CD14-positive monocyte (primary cell): ENCODE results near the gene RAB10. TPM values are rescaled to one million over a fixed set of nuclear protein-coding genes. Genes with fewer than 3 reads are reported as not detected.

ENCODE experiments used
- DNase-seq, 3 donors: peaks; one replicate each; pipeline ENCODE4 v3.0.0-alpha.2; 2011 to 2022
- H2AFZ ChIP-seq: 2 replicates; pipeline ENCODE4 v1.6.0; 2012; ENCODE audit warnings: mild to moderate bottlenecking, low read depth, low read length, inconsistent platforms; ENCODE audit not compliant: insufficient read depth, poor library complexity, severe bottlenecking
- H3K27ac ChIP-seq, 2 donors: 1 replicate in 1 of 2; 2 replicates in 1 of 2; pipeline ENCODE4 v1.5.1; 2012 to 2013; ENCODE audit warnings: low read length in 2 of 2, control low read depth in 1 of 2, inconsistent platforms in 1 of 2, low read depth in 1 of 2, mild to moderate bottlenecking in 1 of 2
- H3K27me3 ChIP-seq, 2 donors: one replicate each; pipeline versions ENCODE4 v1.6.0 to v1.6.1; 2011 to 2013; ENCODE audit warnings: low read length in 2 of 2; ENCODE audit not compliant: control insufficient read depth in 2 of 2, insufficient read depth in 2 of 2
- H3K36me3 ChIP-seq, 2 donors: replicated peaks in 1 of 2; 1 replicate in 1 of 2; 2 replicates in 1 of 2; pipeline versions ENCODE4 v1.5.1 to v1.6.1; 2012 to 2013; ENCODE audit warnings: low read length in 2 of 2, control low read depth in 1 of 2, inconsistent platforms in 1 of 2, mild to moderate bottlenecking in 1 of 2; ENCODE audit not compliant: insufficient read depth in 2 of 2, control insufficient read depth in 1 of 2
- H3K4me1 ChIP-seq, 2 donors: 1 replicate in 1 of 2; 2 replicates in 1 of 2; pipeline versions ENCODE4 v1.5.1 to v1.6.1; 2012 to 2013; ENCODE audit warnings: low read length in 2 of 2, control low read depth in 1 of 2, inconsistent platforms in 1 of 2, mild to moderate bottlenecking in 1 of 2, moderate library complexity in 1 of 2; ENCODE audit not compliant: insufficient read depth in 2 of 2, control insufficient read depth in 1 of 2
- H3K4me2 ChIP-seq: replicated peaks from 2 replicates; pipeline ENCODE3; 2012; ENCODE audit warnings: low read length, moderate library complexity, mild to moderate bottlenecking; ENCODE audit not compliant: poor library complexity, severe bottlenecking; ENCODE audit errors: extremely low read depth
- H3K4me3 ChIP-seq, 3 experiments: fragments of 200-600 bp in 1 of 3; sonication (generic) in 1 of 3; replicated peaks in 1 of 3; 1 replicate in 2 of 3; 2 replicates in 1 of 3; pipeline ENCODE4 v1.5.1; 2011 to 2013; ENCODE audit warnings: low read length in 3 of 3, mild to moderate bottlenecking in 3 of 3, control low read depth in 2 of 3, low read depth in 2 of 3, inconsistent platforms in 1 of 3, moderate library complexity in 1 of 3
- H3K79me2 ChIP-seq: 2 replicates; pipeline ENCODE4 v1.6.0; 2012; ENCODE audit warnings: mild to moderate bottlenecking, control low read depth, inconsistent platforms, low read length, moderate library complexity; ENCODE audit not compliant: insufficient read depth
- H3K9ac ChIP-seq: 2 replicates; pipeline ENCODE4 v1.6.0; 2017; ENCODE audit warnings: low read length, mild to moderate bottlenecking; ENCODE audit not compliant: insufficient read depth, poor library complexity, severe bottlenecking
- H3K9me3 ChIP-seq, 2 donors: replicated peaks in 1 of 2; 1 replicate in 1 of 2; 2 replicates in 1 of 2; pipeline versions ENCODE4 v1.5.1 to v1.6.1; 2012 to 2013; ENCODE audit warnings: low read length in 2 of 2, control low read depth in 1 of 2; ENCODE audit not compliant: control insufficient read depth in 1 of 2, insufficient read depth in 1 of 2
- H4K20me1 ChIP-seq: 2 replicates; pipeline ENCODE4 v1.6.0; 2012; ENCODE audit warnings: mild to moderate bottlenecking, low read length, control low read depth, moderate library complexity; ENCODE audit not compliant: insufficient read depth
- H3K27ac Mint-ChIP-seq, 7 donors: one replicate each; pipeline ENCODE4 v1.8.0; 2020; ENCODE audit warnings: mild to moderate bottlenecking in 7 of 7, mixed read lengths in 7 of 7, moderate library complexity in 6 of 7, inconsistent platforms in 2 of 7
- H3K27me3 Mint-ChIP-seq, 3 donors: one replicate each; pipeline ENCODE4 v1.8.0; 2021 to 2022; ENCODE audit warnings: low read depth in 3 of 3, mild to moderate bottlenecking in 3 of 3, mixed read lengths in 3 of 3, moderate library complexity in 3 of 3, inconsistent platforms in 1 of 3
- H3K36me3 Mint-ChIP-seq, 2 donors: one replicate each; pipeline ENCODE4 v1.8.0; 2020; ENCODE audit warnings: mixed read lengths in 2 of 2, inconsistent platforms in 1 of 2, mild to moderate bottlenecking in 1 of 2
- H3K4me1 Mint-ChIP-seq: one replicate; pipeline ENCODE4 v1.8.0; 2020; ENCODE audit warnings: mild to moderate bottlenecking, mixed read lengths
- H3K4me3 Mint-ChIP-seq, 2 donors: one replicate each; pipeline ENCODE4 v1.8.0; 2020; ENCODE audit warnings: mild to moderate bottlenecking in 2 of 2, mixed read lengths in 2 of 2, moderate library complexity in 1 of 2
- H3K9me3 Mint-ChIP-seq, 7 donors: one replicate each; pipeline ENCODE4 v1.8.0; 2020 to 2022; ENCODE audit warnings: mixed read lengths in 7 of 7, mild to moderate bottlenecking in 6 of 7, moderate library complexity in 6 of 7, inconsistent platforms in 2 of 7
- WGBS: methylation state at CpG from one replicate; pipeline ENCODE4 v1.1.5; 2013; ENCODE audit warnings: missing lambda C conversion rate; ENCODE audit not compliant: insufficient coverage; 5-methylcytosine and 5-hydroxymethylcytosine counted together
- intact Hi-C, 2 donors: fragments of 100-400 bp; cut with micrococcal nuclease; formaldehyde crosslinking; loops; one replicate each; pipeline versions ENCODE4 v1.15.0 to v1.15.1; 2023
- polyA plus RNA-seq, 3 donors: library from polyadenylated mRNA; depleted of rRNA in 1 of 3; unstranded in 2 of 3; stranded (reverse) in 1 of 3; fragments of 300-500 nt in 2 of 3; fragments of >200 nt in 1 of 3; fragmentation: Illumina TruSeq in 2 of 3; gene quantifications; 1 replicate in 2 of 3; 2 replicates in 1 of 3; pipeline ENCODE4 v1.2.3, GENCODE V29; 2012 to 2021
- TF ChIP-seq, protein P1 (sequence below): fragments of 200-600 bp; IDR thresholded peaks from one replicate; pipeline ENCODE4 v1.8.0; 2022; ENCODE audit warnings: antibody characterized with exemption, mild to moderate bottlenecking

Gene RAB10
- polyA plus RNA-seq, 3 donors: 38.6 to 258 (median 202) TPM

DNA sequence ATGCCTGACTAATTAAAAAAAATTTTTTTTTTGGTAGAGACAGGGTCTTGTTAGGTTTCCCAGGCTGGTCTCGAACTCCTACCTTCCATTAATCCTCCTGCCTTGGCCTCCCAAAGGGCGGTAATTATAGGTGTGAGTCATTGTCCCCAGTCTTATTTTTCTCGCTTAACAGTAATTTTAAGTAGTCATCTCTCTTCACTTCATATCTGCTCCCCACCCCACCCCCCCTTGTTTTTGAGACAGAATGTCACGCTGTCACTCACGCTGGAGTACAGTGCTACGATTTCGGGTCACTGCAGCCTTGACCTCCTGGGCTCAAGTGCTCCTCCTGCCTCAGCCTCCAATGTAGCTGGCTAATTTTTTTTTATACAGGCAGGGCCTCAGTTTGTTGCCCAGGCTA lies 27.7 kb downstream of the RAB10 start:
- H3K9me3 Mint-ChIP-seq: peaks cover 0 to 3% (median 0%) of the 10 kb centered on the region in 7 donors
- no peak overlapping the region for H2AFZ ChIP-seq
- peaks cover 21 to 66% of the 10 kb centered on the region in 2 donors for H3K36me3 ChIP-seq
- no peaks in the 10 kb centered on the region for H3K9me3 ChIP-seq
- no peak overlapping the region for H3K9ac ChIP-seq
- peaks cover 100% of the 10 kb centered on the region for H4K20me1 ChIP-seq
- H3K79me2 ChIP-seq: peaks cover 100% of the 10 kb centered on the region
- peaks cover 33 to 67% of the 10 kb centered on the region in 2 donors for H3K36me3 Mint-ChIP-seq
- no peak overlapping the region for H3K4me3 Mint-ChIP-seq
- H3K27me3 ChIP-seq: no peaks in the 10 kb centered on the region
- H3K27me3 Mint-ChIP-seq: no peaks in the 10 kb centered on the region
- H3K4me1 ChIP-seq: peaks cover 15 to 33% of the 10 kb centered on the region in 2 donors
- intact Hi-C loops: no loop called here
- peak overlapping the region in 1 of 7 donors; percentile 53 for H3K27ac Mint-ChIP-seq
- H3K4me2 ChIP-seq: no peak overlapping the region
- no peak overlapping the region for H3K4me3 ChIP-seq
- no peak for DNase-seq
- WGBS: 71% methylated on average over 4 of the region's 7 CpGs
- H3K27ac ChIP-seq: no peak overlapping the region
- TF ChIP-seq, protein P1, sequence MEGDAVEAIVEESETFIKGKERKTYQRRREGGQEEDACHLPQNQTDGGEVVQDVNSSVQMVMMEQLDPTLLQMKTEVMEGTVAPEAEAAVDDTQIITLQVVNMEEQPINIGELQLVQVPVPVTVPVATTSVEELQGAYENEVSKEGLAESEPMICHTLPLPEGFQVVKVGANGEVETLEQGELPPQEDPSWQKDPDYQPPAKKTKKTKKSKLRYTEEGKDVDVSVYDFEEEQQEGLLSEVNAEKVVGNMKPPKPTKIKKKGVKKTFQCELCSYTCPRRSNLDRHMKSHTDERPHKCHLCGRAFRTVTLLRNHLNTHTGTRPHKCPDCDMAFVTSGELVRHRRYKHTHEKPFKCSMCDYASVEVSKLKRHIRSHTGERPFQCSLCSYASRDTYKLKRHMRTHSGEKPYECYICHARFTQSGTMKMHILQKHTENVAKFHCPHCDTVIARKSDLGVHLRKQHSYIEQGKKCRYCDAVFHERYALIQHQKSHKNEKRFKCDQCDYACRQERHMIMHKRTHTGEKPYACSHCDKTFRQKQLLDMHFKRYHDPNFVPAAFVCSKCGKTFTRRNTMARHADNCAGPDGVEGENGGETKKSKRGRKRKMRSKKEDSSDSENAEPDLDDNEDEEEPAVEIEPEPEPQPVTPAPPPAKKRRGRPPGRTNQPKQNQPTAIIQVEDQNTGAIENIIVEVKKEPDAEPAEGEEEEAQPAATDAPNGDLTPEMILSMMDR: no peak
- H3K4me1 Mint-ChIP-seq: peaks cover 54% of the 10 kb centered on the region

DNA sequence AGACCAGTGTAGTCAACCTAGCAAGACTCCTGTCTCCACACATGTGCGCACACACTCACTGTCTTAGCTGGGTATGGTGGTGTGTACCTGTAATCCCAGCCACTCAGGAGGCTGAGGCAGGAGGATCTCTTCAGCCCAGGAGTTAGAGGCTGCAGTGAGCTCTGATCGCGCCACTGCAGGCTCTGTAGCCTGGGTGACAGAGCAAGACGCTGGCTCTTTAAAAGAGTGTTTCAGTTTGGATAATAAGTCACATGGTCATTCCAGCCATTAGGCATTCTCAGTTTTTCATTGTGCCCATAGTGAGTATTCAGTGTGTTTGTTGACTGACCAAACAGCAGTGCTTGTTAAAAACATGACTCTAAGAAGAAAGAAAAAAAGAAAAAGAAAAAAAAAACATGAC lies 31.0 kb downstream of the RAB10 start:
- no peak overlapping the region for H3K4me3 Mint-ChIP-seq
- no peak overlapping the region for H3K4me3 ChIP-seq
- no peaks in the 10 kb centered on the region for H3K27me3 Mint-ChIP-seq
- peaks cover 43 to 66% of the 10 kb centered on the region in 2 donors for H3K4me1 ChIP-seq
- 100% methylated on average over 3 of the region's 4 CpGs for WGBS
- H3K79me2 ChIP-seq: peaks cover 100% of the 10 kb centered on the region
- H2AFZ ChIP-seq: no peak overlapping the region
- intact Hi-C loops: loop anchor here in 1 of 2 donors (5.0 kb wide), 1 partner anchor 63 kb away; no protein-coding TSS in a partner anchor
- no peak overlapping the region for H3K9ac ChIP-seq
- no peaks in the 10 kb centered on the region for H3K27me3 ChIP-seq
- peaks cover 17 to 62% of the 10 kb centered on the region in 2 donors for H3K36me3 ChIP-seq
- TF ChIP-seq, protein P1: no peak
- peak overlapping the region; percentile 59 to 88 (median 73) for H3K27ac Mint-ChIP-seq
- H3K36me3 Mint-ChIP-seq: peaks cover 31 to 56% of the 10 kb centered on the region in 2 donors
- no peaks in the 10 kb centered on the region for H3K9me3 ChIP-seq
- DNase-seq: no peak
- H3K4me2 ChIP-seq: no peak overlapping the region
- H3K27ac ChIP-seq: peak overlapping the region; percentile 12 to 65
- peaks cover 0 to 3% (median 0%) of the 10 kb centered on the region in 7 donors for H3K9me3 Mint-ChIP-seq
- peaks cover 54% of the 10 kb centered on the region for H3K4me1 Mint-ChIP-seq
- peaks cover 100% of the 10 kb centered on the region for H4K20me1 ChIP-seq
